Endothelial cell of umbilical vein (primary cell): Measurements from ENCODE around the gene MCRIP2. TPM values are rescaled to one million over a fixed set of nuclear protein-coding genes. Genes with fewer than 3 reads are reported as not detected.

Source experiments
- BruUV-seq: library from RNA; stranded (reverse); fragments of 400-500 nt; replicated peaks from 2 replicates; lab custom pipeline; 2021; lab: Mats Ljungman, UMichigan
- CTCF ChIA-PET: fragments of 300-600, 350-600 bp; sonication (Branson Sonifier 250); formaldehyde crosslinking; loops from one replicate; lab custom pipeline; 2021; ENCODE audit warnings: antibody characterized with exemption, inconsistent platforms; lab: Charles Lee
- POLR2A ChIA-PET: fragments of 300-600, 350-600 bp; sonication (Branson Sonifier 250); formaldehyde crosslinking; loops from one replicate; lab custom pipeline; 2021; ENCODE audit warnings: antibody characterized with exemption, inconsistent platforms; lab: Charles Lee
- DNase-seq: peaks from one replicate; pipeline ENCODE4 v3.0.0-alpha.2; 2011; ENCODE audit warnings: low read depth, low spot score
- FAIRE-seq: peaks from 2 replicates; lab custom pipeline; 2011; peaks lifted over from hg19 to GRCh38; lab: Jason Lieb, UNC
- H2AFZ ChIP-seq: 2 replicates; pipeline ENCODE4 v1.6.0; 2012; ENCODE audit warnings: low read depth, low read length, control low read depth, inconsistent platforms
- H3K27ac ChIP-seq: 2 replicates; pipeline ENCODE4 v1.5.1; 2011; ENCODE audit warnings: low read depth, mild to moderate bottlenecking, control low read depth, low read length, moderate library complexity; ENCODE audit not compliant: insufficient read depth
- H3K27me3 ChIP-seq, 2 experiments: 2 replicates each; pipeline versions ENCODE4 v1.6.0 to v1.6.1; 2011; ENCODE audit warnings: low read length in 2 of 2, mixed read lengths in 1 of 2; ENCODE audit not compliant: control insufficient read depth in 2 of 2, insufficient read depth in 2 of 2
- H3K36me3 ChIP-seq, 2 experiments: 2 replicates in 1 of 2; 3 replicates in 1 of 2; pipeline ENCODE4 v1.5.1; 2011; ENCODE audit warnings: low read length in 2 of 2, mild to moderate bottlenecking in 1 of 2, moderate library complexity in 1 of 2; ENCODE audit not compliant: control insufficient read depth in 2 of 2, insufficient read depth in 2 of 2; ENCODE audit errors: extremely low read depth in 1 of 2
- H3K4me1 ChIP-seq: 3 replicates; pipeline ENCODE4 v1.5.1; 2011; ENCODE audit warnings: mild to moderate bottlenecking, low read length; ENCODE audit not compliant: control insufficient read depth, insufficient read depth; ENCODE audit errors: extremely low read depth
- H3K4me2 ChIP-seq: 2 replicates; pipeline ENCODE4 v1.6.1; 2011; ENCODE audit warnings: low read length, control low read depth, mixed read lengths; ENCODE audit not compliant: insufficient read depth
- H3K4me3 ChIP-seq, 3 experiments: fragments of 200-600 bp in 1 of 3; sonication (generic), shearing (Covaris generic) in 1 of 3; replicated peaks in 1 of 3; 2 replicates each; pipeline ENCODE4 v1.5.1; 2011 to 2016; ENCODE audit warnings: control low read depth in 3 of 3, low read length in 3 of 3, mild to moderate bottlenecking in 2 of 3, inconsistent platforms in 1 of 3, low read depth in 1 of 3, moderate library complexity in 1 of 3; ENCODE audit not compliant: insufficient read depth in 1 of 3
- H3K79me2 ChIP-seq: 2 replicates; pipeline ENCODE4 v1.6.0; 2012; ENCODE audit warnings: low read length, inconsistent platforms; ENCODE audit not compliant: control insufficient read depth, insufficient read depth
- H3K9ac ChIP-seq: replicated peaks from 2 replicates; pipeline ENCODE3; 2011; ENCODE audit warnings: low read length, control low read depth; ENCODE audit not compliant: insufficient read depth; ENCODE audit errors: extremely low read depth
- H3K9me1 ChIP-seq: replicated peaks from 3 replicates; pipeline ENCODE4 v1.6.0; 2011; ENCODE audit warnings: mild to moderate bottlenecking, low read length; ENCODE audit not compliant: control insufficient read depth, insufficient read depth; ENCODE audit errors: extremely low read depth
- H3K9me3 ChIP-seq: replicated peaks from 2 replicates; pipeline ENCODE4 v1.5.1; 2012; ENCODE audit warnings: low read length, inconsistent platforms; ENCODE audit not compliant: control insufficient read depth, insufficient read depth
- H4K20me1 ChIP-seq: replicated peaks from 2 replicates; pipeline ENCODE3; 2011; ENCODE audit warnings: mild to moderate bottlenecking, low read length; ENCODE audit not compliant: control insufficient read depth, insufficient read depth; ENCODE audit errors: extremely low read depth
- EZH2 ChIP-seq: IDR thresholded peaks from 2 replicates; pipeline ENCODE4 v1.6.1; 2012; ENCODE audit warnings: borderline replicate concordance, low read depth, mild to moderate bottlenecking, moderate library complexity, low read length, inconsistent platforms; ENCODE audit not compliant: severe bottlenecking
- FOS ChIP-seq: IDR thresholded peaks from 2 replicates; pipeline ENCODE4 v1.6.1; 2011; ENCODE audit warnings: mild to moderate bottlenecking, low read length, moderate library complexity, borderline replicate concordance; ENCODE audit not compliant: insufficient read depth
- GATA2 ChIP-seq: IDR thresholded peaks from 2 replicates; pipeline ENCODE4 v1.7.0; 2011; ENCODE audit warnings: low read depth, mild to moderate bottlenecking, moderate library complexity, mixed read lengths, low read length; ENCODE audit not compliant: insufficient read length, insufficient read depth
- JUN ChIP-seq: IDR thresholded peaks from 2 replicates; pipeline ENCODE4 v1.6.1; 2011; ENCODE audit warnings: borderline replicate concordance, low read depth; ENCODE audit not compliant: insufficient read length, insufficient read depth
- MYC ChIP-seq: IDR thresholded peaks from one replicate; pipeline ENCODE4 v1.6.1; 2011; ENCODE audit warnings: mild to moderate bottlenecking, low read depth, low read length
- POLR2A ChIP-seq: IDR thresholded peaks from 2 replicates; pipeline ENCODE4 v1.6.1; 2012; ENCODE audit warnings: low read depth, mild to moderate bottlenecking, control low read depth, low read length
- POLR2AphosphoS5 ChIP-seq: IDR thresholded peaks from 2 replicates; pipeline ENCODE4 v1.6.1; 2012; ENCODE audit warnings: low read depth, mild to moderate bottlenecking, control low read depth, low read length, moderate library complexity; ENCODE audit not compliant: insufficient read depth
- dilution Hi-C: fragments of 300-500 bp; cut with MboI; formaldehyde crosslinking; loops from one replicate; pipeline ENCODE4 v1.15.0; 2019; ENCODE audit warnings: low sequenced_read_pairs; ENCODE audit not compliant: extremely low pct_ligation_motif_present
- intact Hi-C: fragments of 100-400 bp; cut with micrococcal nuclease; formaldehyde crosslinking; loops from one replicate; pipeline ENCODE4 v1.10.0; 2022
- polyA plus RNA-seq, 4 experiments: library from polyadenylated mRNA; depleted of rRNA in 3 of 4; stranded (reverse) in 3 of 4; unstranded in 1 of 4; fragments of >200 nt; gene quantifications; 2 replicates each; pipeline versions ENCODE4 v1.2.1 to v1.2.3, GENCODE V29; 2011 to 2012; ENCODE audit warnings: missing spikeins in 1 of 4
- total RNA-seq: library from RNA; stranded (reverse); gene quantifications from 2 replicates; pipeline ENCODE4 v1.2.3, GENCODE V29; 2021
- TF ChIP-seq, protein P1 (sequence below): IDR thresholded peaks from 2 replicates; pipeline ENCODE4 v1.6.1; 2011; ENCODE audit not compliant: insufficient read depth, insufficient read length
- TF ChIP-seq, protein P2 (sequence below), 2 donors: IDR thresholded peaks; 1 replicate in 1 of 2; 2 replicates in 1 of 2; pipeline ENCODE4 v1.5.1; 2011; ENCODE audit warnings: low read length in 2 of 2, mild to moderate bottlenecking in 2 of 2, moderate library complexity in 2 of 2, control low read depth in 1 of 2, inconsistent platforms in 1 of 2, low read depth in 1 of 2; ENCODE audit not compliant: insufficient read depth in 1 of 2; ENCODE audit errors: extremely low read depth in 1 of 2

Gene MCRIP2
- total and polyA plus RNA-seq, 2 donors (not counting 3 experiments of a cell fraction or from before 2014, with no cell fraction given), result 17.1 to 18.9 TPM

- Histone ChIP-seq H3K9ac (no peak overlapping the region), H3K4me3 (no peak overlapping the region), H3K36me3 (peaks cover 5 to 35% of the 10 kb centered on the region in 2 experiments), H3K9me3 (no peaks in the 10 kb centered on the region), H2AFZ (no peak overlapping the region), H3K9me1 (no peaks in the 10 kb centered on the region), H3K4me2 (no peak overlapping the region), H3K79me2 (peaks cover 18% of the 10 kb centered on the region), H3K27ac (no peak overlapping the region), H4K20me1 (no peaks in the 10 kb centered on the region), H3K4me1 (no peaks in the 10 kb centered on the region), H3K27me3 (no peaks in the 10 kb centered on the region)
- dilution Hi-C loops, result no loop called here
- ChIA-PET CTCF (interaction anchor here (0.8 kb wide), 1 partner anchor 92 kb away, joined by 3 read pairs; no protein-coding TSS in a partner anchor), POLR2A (no interaction called here)
- intact Hi-C loops, result no loop called here
- BruUV-seq, result no TSS peak
- FAIRE-seq (no peak), DNase-seq (no peak)
- no peak for TF ChIP-seq EZH2
- TF ChIP-seq, protein P1, sequence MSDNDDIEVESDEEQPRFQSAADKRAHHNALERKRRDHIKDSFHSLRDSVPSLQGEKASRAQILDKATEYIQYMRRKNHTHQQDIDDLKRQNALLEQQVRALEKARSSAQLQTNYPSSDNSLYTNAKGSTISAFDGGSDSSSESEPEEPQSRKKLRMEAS, result no peak
- TF ChIP-seq POLR2A, result no peak
- no peak for TF ChIP-seq FOS
- TF ChIP-seq, protein P2, sequence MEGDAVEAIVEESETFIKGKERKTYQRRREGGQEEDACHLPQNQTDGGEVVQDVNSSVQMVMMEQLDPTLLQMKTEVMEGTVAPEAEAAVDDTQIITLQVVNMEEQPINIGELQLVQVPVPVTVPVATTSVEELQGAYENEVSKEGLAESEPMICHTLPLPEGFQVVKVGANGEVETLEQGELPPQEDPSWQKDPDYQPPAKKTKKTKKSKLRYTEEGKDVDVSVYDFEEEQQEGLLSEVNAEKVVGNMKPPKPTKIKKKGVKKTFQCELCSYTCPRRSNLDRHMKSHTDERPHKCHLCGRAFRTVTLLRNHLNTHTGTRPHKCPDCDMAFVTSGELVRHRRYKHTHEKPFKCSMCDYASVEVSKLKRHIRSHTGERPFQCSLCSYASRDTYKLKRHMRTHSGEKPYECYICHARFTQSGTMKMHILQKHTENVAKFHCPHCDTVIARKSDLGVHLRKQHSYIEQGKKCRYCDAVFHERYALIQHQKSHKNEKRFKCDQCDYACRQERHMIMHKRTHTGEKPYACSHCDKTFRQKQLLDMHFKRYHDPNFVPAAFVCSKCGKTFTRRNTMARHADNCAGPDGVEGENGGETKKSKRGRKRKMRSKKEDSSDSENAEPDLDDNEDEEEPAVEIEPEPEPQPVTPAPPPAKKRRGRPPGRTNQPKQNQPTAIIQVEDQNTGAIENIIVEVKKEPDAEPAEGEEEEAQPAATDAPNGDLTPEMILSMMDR (IDR thresholded peaks at IDR 0.05; ENCODE audit: extremely low read depth in 1 of 2, insufficient read depth in 1 of 2, low read depth in 1 of 2, low read length in 2 of 2), result no peak
- no peak for TF ChIP-seq JUN
- TF ChIP-seq MYC, result no peak
- TF ChIP-seq GATA2, result no peak
- TF ChIP-seq POLR2AphosphoS5, result no peak
Measured at GRCh38 chr16:670485-671352, 29.1 kb downstream of the MCRIP2 start.
